Testis (tissue), 2 donors: ENCODE data around the gene GALT.

ENCODE experiments used
- POLR2A ChIP-seq: fragments of 450-650 bp; IDR thresholded peaks from one replicate; pipeline ENCODE4 v1.6.1; 2017; ENCODE audit warnings: antibody characterized with exemption, mild to moderate bottlenecking, moderate library complexity
- TF ChIP-seq, protein P1 (sequence below), 3 experiments: fragments of 450-650 bp in 2 of 3; fragments of 200-600 bp in 1 of 3; sonication (generic) in 1 of 3; IDR thresholded peaks; one replicate each; pipeline ENCODE4 v1.5.1; 2016 to 2019; ENCODE audit warnings: antibody characterized with exemption in 3 of 3, mild to moderate bottlenecking in 2 of 3, moderate library complexity in 1 of 3

DNA sequence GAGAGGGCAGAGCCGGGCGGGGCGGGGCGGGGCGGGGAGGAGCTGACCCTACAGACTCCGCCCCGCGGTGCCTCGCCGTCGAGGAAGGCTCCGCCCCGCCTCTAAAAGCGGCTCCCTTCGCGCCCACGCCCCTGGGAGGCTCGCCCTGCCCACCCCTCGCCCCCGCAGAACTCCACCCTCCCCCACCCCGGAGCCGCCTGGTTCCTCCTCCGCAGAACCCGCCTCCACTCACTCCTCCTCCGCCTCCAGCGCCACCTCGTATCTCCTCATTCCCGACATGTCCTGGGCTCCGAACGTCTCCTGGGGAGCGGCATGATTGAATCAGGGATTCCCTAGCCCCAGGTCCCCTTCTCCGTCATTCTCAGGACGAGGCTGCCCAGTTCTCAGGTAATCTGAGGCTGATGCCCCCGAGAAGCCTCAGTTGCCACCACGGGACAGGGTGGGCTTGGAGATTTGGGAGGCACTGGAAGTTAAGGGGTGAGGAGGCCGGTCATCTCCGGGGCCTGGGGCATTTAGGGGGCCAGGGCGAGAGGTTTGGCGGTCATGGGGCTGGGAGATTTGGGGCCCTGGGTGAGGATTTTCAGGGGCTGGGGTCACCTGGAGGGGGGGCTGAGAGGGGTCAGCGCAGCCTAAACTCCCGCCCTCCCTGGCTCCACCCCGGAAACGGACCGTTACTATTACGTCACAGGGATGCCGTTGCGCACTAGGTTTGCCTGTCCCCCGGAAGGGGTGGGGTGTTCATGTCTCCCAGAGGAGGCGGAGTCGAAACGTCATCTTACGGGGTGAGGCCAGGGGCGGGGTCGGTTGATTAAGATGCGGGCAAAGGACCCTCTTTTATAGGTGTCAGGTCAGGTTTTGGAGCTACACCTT is 19.1 kb downstream of the GALT start:
- TF ChIP-seq, protein P1, sequence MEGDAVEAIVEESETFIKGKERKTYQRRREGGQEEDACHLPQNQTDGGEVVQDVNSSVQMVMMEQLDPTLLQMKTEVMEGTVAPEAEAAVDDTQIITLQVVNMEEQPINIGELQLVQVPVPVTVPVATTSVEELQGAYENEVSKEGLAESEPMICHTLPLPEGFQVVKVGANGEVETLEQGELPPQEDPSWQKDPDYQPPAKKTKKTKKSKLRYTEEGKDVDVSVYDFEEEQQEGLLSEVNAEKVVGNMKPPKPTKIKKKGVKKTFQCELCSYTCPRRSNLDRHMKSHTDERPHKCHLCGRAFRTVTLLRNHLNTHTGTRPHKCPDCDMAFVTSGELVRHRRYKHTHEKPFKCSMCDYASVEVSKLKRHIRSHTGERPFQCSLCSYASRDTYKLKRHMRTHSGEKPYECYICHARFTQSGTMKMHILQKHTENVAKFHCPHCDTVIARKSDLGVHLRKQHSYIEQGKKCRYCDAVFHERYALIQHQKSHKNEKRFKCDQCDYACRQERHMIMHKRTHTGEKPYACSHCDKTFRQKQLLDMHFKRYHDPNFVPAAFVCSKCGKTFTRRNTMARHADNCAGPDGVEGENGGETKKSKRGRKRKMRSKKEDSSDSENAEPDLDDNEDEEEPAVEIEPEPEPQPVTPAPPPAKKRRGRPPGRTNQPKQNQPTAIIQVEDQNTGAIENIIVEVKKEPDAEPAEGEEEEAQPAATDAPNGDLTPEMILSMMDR (IDR thresholded peaks at IDR 0.05): no peak
- peak; percentile 31 for TF ChIP-seq POLR2A
